Measurements from ENCODE around the gene ZNF10.

- TF ChIP-seq, protein P1, sequence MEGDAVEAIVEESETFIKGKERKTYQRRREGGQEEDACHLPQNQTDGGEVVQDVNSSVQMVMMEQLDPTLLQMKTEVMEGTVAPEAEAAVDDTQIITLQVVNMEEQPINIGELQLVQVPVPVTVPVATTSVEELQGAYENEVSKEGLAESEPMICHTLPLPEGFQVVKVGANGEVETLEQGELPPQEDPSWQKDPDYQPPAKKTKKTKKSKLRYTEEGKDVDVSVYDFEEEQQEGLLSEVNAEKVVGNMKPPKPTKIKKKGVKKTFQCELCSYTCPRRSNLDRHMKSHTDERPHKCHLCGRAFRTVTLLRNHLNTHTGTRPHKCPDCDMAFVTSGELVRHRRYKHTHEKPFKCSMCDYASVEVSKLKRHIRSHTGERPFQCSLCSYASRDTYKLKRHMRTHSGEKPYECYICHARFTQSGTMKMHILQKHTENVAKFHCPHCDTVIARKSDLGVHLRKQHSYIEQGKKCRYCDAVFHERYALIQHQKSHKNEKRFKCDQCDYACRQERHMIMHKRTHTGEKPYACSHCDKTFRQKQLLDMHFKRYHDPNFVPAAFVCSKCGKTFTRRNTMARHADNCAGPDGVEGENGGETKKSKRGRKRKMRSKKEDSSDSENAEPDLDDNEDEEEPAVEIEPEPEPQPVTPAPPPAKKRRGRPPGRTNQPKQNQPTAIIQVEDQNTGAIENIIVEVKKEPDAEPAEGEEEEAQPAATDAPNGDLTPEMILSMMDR (IDR thresholded peaks at IDR 0.05; ENCODE audit: low read depth, low read length, poor library complexity, severe bottlenecking), result no peak
- TF ChIP-seq EZH2phosphoT487 (IDR thresholded peaks at IDR 0.05; ENCODE audit: borderline replicate concordance, low read length), result no peak
Measured at GRCh38 chr12:133172491-133172890, 42.1 kb downstream of the ZNF10 start.
